GM21515 (cell line): ENCODE results near the gene GABRA4.

ENCODE experiments used
- ATAC-seq: cut with Tn5 transposase; IDR thresholded peaks from one replicate; pipeline ENCODE4 v1.9.1; 2021; ENCODE audit not compliant: unreplicated experiment

Gene GABRA4

DNA sequence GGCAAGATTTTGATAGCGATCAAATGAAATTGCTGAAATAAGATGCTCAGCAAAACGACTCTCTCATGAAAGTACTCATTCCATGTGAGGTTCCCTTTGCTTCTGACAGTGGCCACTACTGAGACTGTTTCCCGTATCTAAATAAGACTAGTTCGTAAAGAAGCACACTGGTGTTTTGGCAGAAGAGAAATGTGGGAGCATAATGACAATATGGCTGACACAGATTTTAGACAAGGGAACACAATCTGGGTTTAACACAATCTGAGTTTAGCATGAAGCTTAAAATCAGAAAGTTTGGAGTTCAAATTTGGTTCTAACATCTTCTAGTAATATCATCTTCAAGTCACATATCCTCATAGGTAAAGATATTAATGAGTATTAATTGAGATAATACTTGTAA lies 13.7 kb downstream of the GABRA4 start:
- no peak for ATAC-seq

DNA sequence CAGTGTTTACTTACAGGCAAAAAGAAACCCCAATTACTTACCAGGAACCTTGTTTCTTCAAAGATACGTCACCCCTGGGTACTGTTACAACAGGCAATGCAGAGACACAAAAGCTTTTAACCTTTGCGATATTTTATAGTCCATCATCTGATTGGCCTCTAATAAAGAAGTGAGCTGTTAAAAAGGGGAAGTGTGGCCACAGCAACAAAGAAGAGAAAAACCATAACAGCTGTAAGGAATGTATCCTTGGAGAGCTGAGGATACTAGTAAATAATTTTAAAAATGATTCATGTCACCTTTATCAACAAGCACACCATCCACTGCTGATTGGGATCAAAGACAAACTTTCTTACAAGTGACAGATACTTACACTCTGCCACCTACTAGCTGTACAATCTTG lies 14.1 kb downstream of the GABRA4 start:
- ATAC-seq = no peak

DNA sequence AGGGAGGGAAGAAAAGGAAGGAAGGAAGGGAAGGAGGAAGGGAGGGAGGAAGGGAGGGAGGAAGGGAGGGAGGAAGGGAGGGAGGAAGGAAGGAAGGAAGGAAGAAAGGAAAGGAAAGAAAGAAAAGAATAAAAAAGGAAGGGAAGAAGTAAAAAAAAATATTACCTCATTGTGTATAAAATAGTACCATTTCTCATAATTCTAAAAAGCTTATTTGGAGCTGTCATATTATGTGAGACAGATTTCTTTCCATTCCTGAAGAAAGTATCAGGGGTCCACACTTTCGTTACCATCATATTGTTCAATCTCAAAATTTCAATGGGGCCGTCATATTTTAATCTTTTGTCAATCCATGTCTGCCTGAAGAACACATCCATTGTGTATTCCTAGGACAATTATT lies 16.1 kb downstream of the GABRA4 start:
- ATAC-seq = no peak

DNA sequence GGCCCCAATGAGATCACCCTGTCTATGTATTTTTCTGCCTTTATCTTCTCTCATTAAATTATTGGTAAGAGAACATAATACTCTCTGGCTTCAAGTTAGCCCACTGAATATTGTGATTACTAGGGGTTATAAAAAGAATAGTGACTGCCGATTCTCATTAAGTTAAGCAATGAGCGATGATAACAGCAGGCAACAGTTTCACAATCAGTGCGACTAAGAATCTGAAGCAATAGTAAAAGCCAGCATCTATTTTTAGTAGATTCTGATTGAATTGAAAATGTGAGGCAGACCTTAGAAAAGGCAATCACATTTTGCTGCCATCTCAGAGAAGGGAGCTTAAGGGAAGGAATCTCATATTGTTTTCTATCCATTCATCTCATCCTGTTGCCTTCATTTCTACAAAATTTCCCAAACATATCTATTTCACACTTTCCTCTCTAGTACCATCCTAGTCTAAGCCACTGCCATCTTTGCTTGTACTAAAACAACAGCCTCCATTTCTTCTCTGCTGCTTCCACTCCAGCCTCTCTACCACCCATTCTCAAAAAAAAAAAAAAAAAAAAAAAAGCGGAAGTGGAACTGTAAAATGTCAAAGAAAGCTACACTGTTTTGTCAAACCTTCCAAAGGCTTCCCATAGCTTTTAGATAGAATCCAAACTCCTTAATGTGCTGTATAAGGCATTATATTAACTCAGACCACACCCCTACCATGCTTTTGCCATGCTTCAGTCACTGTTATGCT lies 17.4 kb downstream of the GABRA4 start:
- ATAC-seq = peak; percentile 62

DNA sequence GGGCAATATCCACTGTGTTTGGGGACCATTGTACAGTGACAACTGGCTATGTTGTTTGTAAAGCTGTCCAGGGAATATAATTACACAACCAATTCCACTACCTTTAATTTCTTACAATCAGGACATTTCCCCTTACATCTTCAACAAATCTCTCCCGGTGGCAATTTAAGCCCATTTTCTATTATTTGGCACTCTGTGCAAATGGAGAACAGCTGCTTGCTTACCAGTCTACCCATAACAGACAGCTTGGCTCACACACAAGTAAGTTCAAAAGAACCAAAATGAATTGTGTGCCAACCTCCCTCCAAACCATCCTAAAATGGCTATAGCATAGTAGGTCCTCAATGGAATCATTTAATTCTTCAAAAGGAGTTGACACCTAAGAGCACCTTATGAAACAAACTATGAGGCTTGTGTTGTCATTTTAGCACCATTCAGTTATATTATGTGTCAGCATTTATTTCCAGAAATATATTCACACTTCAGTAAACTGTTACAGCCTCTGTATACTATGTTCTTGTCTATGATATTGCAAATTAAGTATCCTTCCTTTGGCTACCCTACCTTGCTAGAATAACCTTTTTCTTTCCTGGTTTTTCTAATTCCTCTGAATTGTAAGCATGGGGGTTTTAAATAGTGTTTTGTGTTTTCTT lies 18.4 kb downstream of the GABRA4 start:
- ATAC-seq = no peak

DNA sequence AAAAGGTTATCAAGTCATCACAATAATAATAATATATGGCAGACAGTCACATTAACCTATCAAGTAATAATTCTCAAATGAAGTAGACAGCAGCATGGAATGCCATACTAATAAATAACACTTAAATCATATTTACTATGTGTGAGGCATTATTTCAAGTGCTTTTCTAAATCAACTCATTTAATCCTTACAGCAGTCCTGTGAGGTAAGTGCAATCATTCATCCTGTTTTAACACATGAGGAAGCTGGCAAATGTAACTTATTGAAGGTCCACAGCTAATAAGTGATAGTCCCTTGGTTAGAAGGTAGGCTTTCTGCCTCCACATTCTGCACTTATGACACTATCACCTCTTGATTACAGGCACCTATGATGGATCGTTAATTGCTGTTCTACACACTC lies 24.5 kb downstream of the GABRA4 start:
- no peak for ATAC-seq

DNA sequence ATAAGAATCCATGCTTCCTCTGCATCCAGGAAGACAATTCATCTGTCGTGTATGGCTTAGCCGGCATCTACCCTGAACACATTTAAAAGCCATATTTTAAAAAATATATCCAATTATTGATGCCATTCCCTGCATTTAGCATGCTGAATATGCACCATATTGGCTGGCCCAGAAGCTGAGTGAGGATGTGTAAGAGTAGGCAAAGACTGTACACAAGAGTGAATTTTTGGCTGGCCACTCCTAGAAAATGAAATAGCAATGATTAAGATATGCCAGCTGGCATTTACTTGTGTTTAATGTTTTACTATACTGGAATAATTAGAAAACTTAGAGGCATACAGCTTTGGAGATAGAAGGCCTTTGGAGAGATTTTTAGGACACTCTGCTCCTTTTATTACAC lies 25.8 kb downstream of the GABRA4 start:
- ATAC-seq = no peak

- ATAC-seq = no peak
Measured at GRCh38 chr4:46958742-46959488, 34.5 kb downstream of the GABRA4 start.

GRCh38 chr4:46956451-46956850 lies 36.9 kb downstream of the GABRA4 start:
- no peak for ATAC-seq

DNA sequence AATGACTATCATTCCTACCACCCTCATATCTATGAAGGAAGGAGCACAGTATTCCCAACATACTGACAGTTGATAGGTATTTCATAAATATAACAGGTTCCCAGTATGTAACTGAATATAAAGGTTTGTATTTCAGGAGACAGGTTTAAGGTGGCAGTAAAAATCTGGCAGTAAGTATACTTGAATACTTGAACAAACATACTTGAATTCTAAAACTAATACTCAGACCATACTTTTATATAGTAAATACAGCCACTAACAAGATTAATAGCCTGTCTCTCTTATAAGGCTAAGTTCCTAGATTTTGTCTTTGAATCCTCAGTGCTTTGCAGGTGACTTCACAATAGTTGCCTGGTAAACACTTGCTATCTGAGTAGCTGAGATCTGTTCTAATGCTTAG lies 37.8 kb downstream of the GABRA4 start:
- no peak for ATAC-seq

DNA sequence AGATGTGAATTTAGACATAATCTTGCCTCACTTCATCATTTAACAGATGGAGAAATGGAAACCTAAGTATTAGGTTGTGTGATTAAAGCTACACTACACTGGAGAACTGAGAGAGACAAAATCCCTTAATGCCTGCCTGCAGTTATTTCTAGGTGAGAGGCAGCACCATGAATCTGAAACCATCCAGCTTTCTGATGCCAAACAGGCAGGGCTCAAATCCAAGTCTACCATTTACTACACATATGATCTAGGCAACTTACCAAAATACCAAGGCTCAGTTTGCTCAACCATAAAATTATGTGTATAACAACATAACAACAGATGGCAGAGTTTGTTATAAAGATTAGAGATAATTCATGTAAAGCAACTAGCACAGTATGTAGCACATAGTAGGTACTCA lies 38.7 kb downstream of the GABRA4 start:
- no peak for ATAC-seq

GRCh38 chr4:46953564-46953963 lies 39.8 kb downstream of the GABRA4 start:
- ATAC-seq = no peak

DNA sequence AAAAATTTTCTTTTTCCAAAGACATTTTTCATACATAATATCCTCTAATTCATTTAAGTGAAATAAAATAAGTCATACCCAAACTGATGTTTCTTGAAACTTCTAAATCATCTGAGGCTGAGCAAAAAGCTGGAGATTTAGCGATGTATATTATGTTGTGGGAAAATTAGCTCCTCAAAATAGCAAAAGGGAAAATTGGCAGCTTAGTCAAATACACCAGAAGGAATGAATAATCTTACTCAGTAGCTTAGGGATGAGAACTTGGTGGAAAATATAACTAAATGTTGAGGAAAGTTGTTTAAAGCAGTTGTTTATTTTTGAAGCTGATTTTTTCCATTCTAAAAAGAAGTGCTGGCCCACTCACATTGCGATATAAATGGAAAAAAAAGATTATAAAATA lies 40.9 kb downstream of the GABRA4 start:
- no peak for ATAC-seq

DNA sequence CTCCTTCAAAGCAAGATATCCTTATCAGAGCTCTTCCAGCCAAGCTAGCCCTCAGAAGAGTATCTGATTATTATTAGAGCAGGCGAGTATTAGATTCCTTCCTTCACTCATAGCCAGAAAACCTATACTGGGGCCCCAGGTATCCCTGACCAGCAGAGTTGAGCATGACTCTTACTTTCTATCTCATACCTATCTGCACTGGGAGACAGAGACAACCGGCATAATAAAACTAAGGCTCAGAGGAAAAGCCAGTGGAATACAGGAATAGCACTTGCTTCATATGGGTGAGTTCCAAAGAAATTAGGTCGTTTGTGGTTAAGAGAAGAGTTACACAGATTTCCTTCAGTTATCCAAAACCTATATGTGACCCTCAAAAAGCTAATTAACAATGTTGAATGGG lies 42.6 kb downstream of the GABRA4 start:
- no peak for ATAC-seq

GRCh38 chr4:46949822-46950221 lies 43.6 kb downstream of the GABRA4 start:
- no peak for ATAC-seq

DNA sequence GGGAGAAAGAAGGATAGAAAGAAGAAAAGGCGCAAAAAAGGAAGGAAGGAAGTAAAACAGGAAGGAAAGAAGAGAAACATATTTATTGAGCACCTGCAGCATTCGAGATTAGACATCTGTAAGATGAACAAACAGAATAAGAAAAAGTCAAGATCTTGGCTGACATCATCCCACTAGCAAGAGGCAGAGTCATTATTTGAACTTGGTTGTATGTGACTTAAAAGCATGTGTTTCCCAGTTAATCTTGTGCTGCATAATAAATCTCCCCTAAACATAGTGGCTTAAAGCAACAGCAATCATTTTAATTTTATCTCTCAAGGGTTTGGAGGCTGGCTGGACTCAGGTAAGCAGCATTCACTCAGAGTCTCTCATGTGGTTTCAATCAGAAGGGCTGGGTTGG lies 45.8 kb downstream of the GABRA4 start:
- no peak for ATAC-seq

DNA sequence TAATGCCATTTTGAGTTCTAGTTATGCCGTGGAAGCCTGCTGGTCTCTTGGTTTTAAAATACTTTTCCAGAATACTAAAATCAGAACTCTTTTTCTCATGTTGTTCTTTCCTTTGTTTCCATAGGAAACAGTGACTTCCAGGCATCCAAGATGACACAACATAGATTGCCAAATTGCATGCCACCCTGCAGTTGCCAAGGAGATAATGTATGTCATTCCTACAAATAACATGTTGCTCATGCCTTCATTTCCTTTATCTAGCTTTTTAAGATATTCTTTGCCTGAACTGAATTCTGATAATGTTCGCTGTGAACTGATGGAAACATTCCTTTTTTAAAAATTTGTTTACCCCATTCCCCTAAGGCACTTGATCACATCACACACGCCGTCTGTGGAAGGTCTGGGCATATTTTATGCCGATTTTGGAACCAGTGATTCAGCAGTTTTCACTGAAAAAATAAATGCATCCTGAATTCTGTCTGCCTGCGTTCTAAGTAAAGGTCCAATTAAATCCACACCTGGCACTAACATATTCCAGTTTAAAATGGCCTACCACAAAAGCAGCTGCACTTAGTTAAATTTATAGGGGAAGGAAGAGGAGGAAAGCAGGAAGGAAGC lies 46.4 kb downstream of the GABRA4 start:
- ATAC-seq = no peak

GRCh38 chr4:46945062-46945461 lies 48.3 kb downstream of the GABRA4 start:
- no peak for ATAC-seq

GRCh38 chr4:46944345-46944744 lies 49.0 kb downstream of the GABRA4 start:
- no peak for ATAC-seq

- ATAC-seq = no peak
Measured at GRCh38 chr4:46937493-46937892, 55.9 kb downstream of the GABRA4 start.

DNA sequence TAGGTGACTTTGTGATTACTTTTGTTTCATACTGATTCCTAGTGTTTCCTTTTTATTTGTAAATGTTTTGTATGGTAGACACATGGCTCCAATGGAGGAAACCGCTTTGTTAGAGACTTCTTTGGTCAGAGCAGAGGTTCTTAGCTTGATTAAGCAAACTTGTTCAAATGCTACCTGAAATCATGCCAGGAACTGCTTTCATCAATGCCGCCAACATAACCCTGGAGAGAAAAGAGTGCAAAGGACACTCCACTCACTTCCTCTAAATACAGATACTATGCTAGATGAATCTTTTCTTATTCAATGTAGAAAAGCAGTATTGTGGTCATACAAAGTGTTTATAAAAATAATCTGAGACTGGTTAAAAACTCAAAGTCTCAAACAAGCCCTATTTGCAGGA lies 58.7 kb downstream of the GABRA4 start:
- ATAC-seq = no peak

GRCh38 chr4:46933686-46934085 lies 59.7 kb downstream of the GABRA4 start:
- no peak for ATAC-seq
